ENCODE measurements around the gene CEP162. TPM values are rescaled to one million over a fixed set of nuclear protein-coding genes. Genes with fewer than 3 reads are reported as not detected.
"Not testable (repeated sequence)": the region's sequence is repeated elsewhere in the genome, so short reads cannot be mapped to it uniquely, and the experiment has no call there.

The CEP162 gene
- total RNA-seq, 2 donors from 2014 or later = 6.8 to 7.1 TPM

GRCh38 chr6:84249724-84250123, 22.3 kb upstream of the CEP162 start:
- no peak for TF ChIP-seq CTCF (IDR thresholded peaks at IDR 0.05)
- intact Hi-C loops (cut with DNase I) = no loop called here
- Histone ChIP-seq H3K27me3 (no peaks in the 10 kb centered on the region), H3K27ac (no peak overlapping the region), H3K9me3 (no peaks in the 10 kb centered on the region), H3K4me3 (no peak overlapping the region), H3K36me3 (no peaks in the 10 kb centered on the region), H3K9ac (ENCODE audit: low read depth in 2 of 2, low read length in 2 of 2) (no peak overlapping the region), H3K4me1 (no peaks in the 10 kb centered on the region)
- DNase-seq = no peak

DNA sequence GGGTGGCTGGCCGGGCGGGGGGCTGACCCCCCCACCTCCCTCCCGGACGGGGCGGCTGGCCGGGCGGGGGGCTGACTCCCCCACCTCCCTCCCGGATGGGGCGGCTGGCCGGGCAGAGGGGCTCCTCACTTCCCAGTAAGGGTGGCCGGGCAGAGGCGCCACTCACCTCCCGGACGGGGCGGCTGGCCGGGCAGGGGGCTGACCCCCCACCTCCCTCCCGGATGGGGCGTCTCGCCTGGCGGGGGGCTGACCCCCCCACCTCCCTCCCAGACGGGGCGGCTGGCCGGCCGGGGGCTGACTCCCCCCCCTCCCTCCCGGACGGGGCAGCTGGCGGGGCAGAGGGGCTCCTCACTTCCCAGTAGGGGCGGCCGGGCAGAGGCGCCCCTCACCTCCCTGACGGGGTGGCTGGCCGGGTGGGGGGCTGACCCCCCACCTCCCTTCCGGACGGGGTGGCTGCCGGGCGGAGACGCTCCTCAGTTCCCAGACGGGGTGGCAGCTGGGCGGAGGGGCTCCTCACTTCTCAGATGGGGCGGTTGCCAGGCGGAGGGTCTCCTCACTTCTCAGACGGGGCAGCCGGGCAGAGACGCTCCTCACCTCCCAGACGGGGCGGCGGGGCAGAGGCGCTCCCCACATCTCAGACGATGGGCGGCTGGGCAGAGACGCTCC, 17.1 kb upstream of the CEP162 start:
- H3K9ac ChIP-seq (ENCODE audit: low read depth in 2 of 2, low read length in 2 of 2); H3K4me1 ChIP-seq; H3K27me3 ChIP-seq; H3K36me3 ChIP-seq; DNase-seq; H3K27ac ChIP-seq; H3K4me3 ChIP-seq; H3K9me3 ChIP-seq; intact Hi-C loops (cut with DNase I): not testable (repeated sequence)

GRCh38 chr6:84243240-84243639, 15.8 kb upstream of the CEP162 start:
- H3K4me1 ChIP-seq = no peaks in the 10 kb centered on the region
- no peaks in the 10 kb centered on the region for H3K27me3 ChIP-seq
- TF ChIP-seq CTCF (IDR thresholded peaks at IDR 0.05) = no peak
- DNase-seq = no peak
- no peaks in the 10 kb centered on the region for H3K36me3 ChIP-seq
- no peaks in the 10 kb centered on the region for H3K9me3 ChIP-seq
- H3K4me3 ChIP-seq = no peak overlapping the region
- no peak overlapping the region for H3K27ac ChIP-seq
- intact Hi-C loops (cut with DNase I) = no loop called here
- no peak overlapping the region for H3K9ac ChIP-seq (ENCODE audit: low read depth in 2 of 2, low read length in 2 of 2)

- Histone ChIP-seq H3K27ac (no peak overlapping the region), H3K4me1 (no peaks in the 10 kb centered on the region), H3K9me3 (no peaks in the 10 kb centered on the region), H3K36me3 (no peaks in the 10 kb centered on the region), H3K9ac (ENCODE audit: low read depth in 2 of 2, low read length in 2 of 2) (no peak overlapping the region), H3K4me3 (no peak overlapping the region), H3K27me3 (no peaks in the 10 kb centered on the region)
- no peak for TF ChIP-seq CTCF (IDR thresholded peaks at IDR 0.05)
- no peak for DNase-seq
- intact Hi-C loops (cut with DNase I) = no loop called here
These were observed 14.8 kb upstream of the CEP162 start for GRCh38 chr6:84242265-84242664.

- peak overlapping the region in 1 of 2 donors; percentile 46 for H3K9ac ChIP-seq (ENCODE audit: low read depth in 2 of 2, low read length in 2 of 2)
- no peaks in the 10 kb centered on the region for H3K36me3 ChIP-seq
- H3K4me1 ChIP-seq = no peaks in the 10 kb centered on the region
- no peaks in the 10 kb centered on the region for H3K9me3 ChIP-seq
- peak overlapping the region; percentile 64 for H3K27ac ChIP-seq
- no peak for DNase-seq
- intact Hi-C loops (cut with DNase I) = loop anchor here (10.0 kb wide), 1 partner anchor 613 kb away; no protein-coding TSS in a partner anchor
- TF ChIP-seq CTCF (IDR thresholded peaks at IDR 0.05) = peak; percentile 25
- H3K4me3 ChIP-seq = peak overlapping the region; percentile 56
- H3K27me3 ChIP-seq = no peaks in the 10 kb centered on the region
These were observed 728 bp upstream of the CEP162 start for GRCh38 chr6:84228198-84228543.

GRCh38 chr6:84227044-84227433, 404 bp downstream of the CEP162 start:
- no peaks in the 10 kb centered on the region for H3K4me1 ChIP-seq
- DNase-seq = no peak
- no peaks in the 10 kb centered on the region for H3K36me3 ChIP-seq
- peak overlapping the region; percentile 46 to 58 for H3K9ac ChIP-seq (ENCODE audit: low read depth in 2 of 2, low read length in 2 of 2)
- intact Hi-C loops (cut with DNase I) = loop anchor here (10.0 kb wide), 1 partner anchor 612 kb away; no protein-coding TSS in a partner anchor
- H3K27ac ChIP-seq = no peak overlapping the region
- H3K9me3 ChIP-seq = no peaks in the 10 kb centered on the region
- TF ChIP-seq CTCF (IDR thresholded peaks at IDR 0.05) = no peak
- H3K4me3 ChIP-seq = peak overlapping the region; percentile 56
- H3K27me3 ChIP-seq = no peaks in the 10 kb centered on the region
